WTC11 (cell line): Measurements from ENCODE around the gene DISP2. TPM values are rescaled to one million over a fixed set of nuclear protein-coding genes. Genes with fewer than 3 reads are reported as not detected.

ENCODE experiments used
- ATAC-seq: fragments of 200-7000 bp; cut with Tn5 transposase; 2 replicates; pipeline ENCODE4 v1.10.0; 2021; ENCODE audit warnings: mild to moderate bottlenecking, moderate library complexity
- CTCF ChIA-PET: fragments of 300-600 bp; sonication (Branson Sonifier 250); formaldehyde crosslinking; loops from one replicate; lab custom pipeline; 2021; ENCODE audit warnings: antibody characterized with exemption; lab: Charles Lee
- POLR2A ChIA-PET: fragments of 350-600 bp; sonication (Branson Sonifier 250); formaldehyde crosslinking; loops from one replicate; lab custom pipeline; 2021; ENCODE audit warnings: antibody characterized with exemption; lab: Charles Lee
- DNase-seq: peaks from one replicate; pipeline ENCODE4 v3.0.0; 2021; ENCODE audit warnings: low spot score
- H3K27ac Mint-ChIP-seq: 2 replicates; pipeline ENCODE4 v1.8.0; 2021; ENCODE audit warnings: mixed read lengths
- H3K27me3 Mint-ChIP-seq: 2 replicates; pipeline ENCODE4 v1.8.0; 2021; ENCODE audit warnings: low read depth, mild to moderate bottlenecking, moderate library complexity, mixed read lengths
- H3K36me3 Mint-ChIP-seq: 2 replicates; pipeline ENCODE4 v1.8.0; 2021; ENCODE audit warnings: mixed read lengths
- H3K4me1 Mint-ChIP-seq: 2 replicates; pipeline ENCODE4 v1.8.0; 2022; ENCODE audit warnings: mixed read lengths
- H3K4me3 Mint-ChIP-seq: 2 replicates; pipeline ENCODE4 v1.8.0; 2021; ENCODE audit warnings: mild to moderate bottlenecking, moderate library complexity, mixed read lengths
- H3K9me3 Mint-ChIP-seq: 2 replicates; pipeline ENCODE4 v1.8.0; 2021; ENCODE audit warnings: mixed read lengths
- CREB1 ChIP-seq: sonication (generic); formaldehyde crosslinking; IDR thresholded peaks from 2 replicates; pipeline ENCODE4 v1.8.0; 2023; ENCODE audit warnings: mild to moderate bottlenecking, missing genetic modification reagents
- HMGA2 ChIP-seq: fragments of 250-450 bp; sonication (Bioruptor Pico); IDR thresholded peaks from 2 replicates; pipeline ENCODE4 v1.4.0; 2021; ENCODE audit warnings: mild to moderate bottlenecking, moderate library complexity
- PREB ChIP-seq: sonication (generic); formaldehyde crosslinking; IDR thresholded peaks from 2 replicates; pipeline ENCODE4 v1.8.1; 2022; ENCODE audit warnings: mild to moderate bottlenecking, missing genetic modification reagents, moderate library complexity, borderline replicate concordance
- TP53 ChIP-seq: sonication (generic); formaldehyde crosslinking; IDR thresholded peaks from 2 replicates; pipeline ENCODE4 v1.8.1; 2023; ENCODE audit warnings: mild to moderate bottlenecking, missing genetic modification reagents
- ZSCAN18 ChIP-seq: fragments of 250-450 bp; sonication (Bioruptor Pico); IDR thresholded peaks from 2 replicates; pipeline ENCODE4 v2.1.2; 2022; ENCODE audit warnings: mild to moderate bottlenecking, moderate library complexity
- total RNA-seq: library from RNA; stranded (reverse); gene quantifications from 3 replicates; pipeline ENCODE4 v1.2.3, GENCODE V29; 2021
- TF ChIP-seq, protein P1 (sequence below): fragments of 250-450 bp; sonication (Bioruptor Pico); IDR thresholded peaks from 2 replicates; pipeline ENCODE4 v1.9.0; 2021; ENCODE audit warnings: mild to moderate bottlenecking
- TF ChIP-seq, protein P2 (sequence below): fragments of 250-450 bp; sonication (Bioruptor Pico); IDR thresholded peaks from 2 replicates; pipeline ENCODE4 v1.8.0; 2021; ENCODE audit warnings: mild to moderate bottlenecking
- TF ChIP-seq, protein P3 (sequence below): fragments of 250-450 bp; sonication (Bioruptor Pico); IDR thresholded peaks from 2 replicates; pipeline ENCODE4 v1.9.0; 2021; ENCODE audit warnings: mild to moderate bottlenecking, borderline replicate concordance
- TF ChIP-seq, protein P4 (sequence below): sonication (generic); formaldehyde crosslinking; IDR thresholded peaks from 2 replicates; pipeline ENCODE4 v1.8.0; 2022; ENCODE audit warnings: mild to moderate bottlenecking, missing genetic modification reagents
- TF ChIP-seq, protein P5 (sequence below): sonication (generic); formaldehyde crosslinking; IDR thresholded peaks from 2 replicates; pipeline ENCODE4 v1.8.1; 2023; ENCODE audit warnings: mild to moderate bottlenecking, missing genetic modification reagents, borderline replicate concordance

DISP2 gene
- total RNA-seq, 1 experiment from 2014 or later = 3.5 TPM

DNA sequence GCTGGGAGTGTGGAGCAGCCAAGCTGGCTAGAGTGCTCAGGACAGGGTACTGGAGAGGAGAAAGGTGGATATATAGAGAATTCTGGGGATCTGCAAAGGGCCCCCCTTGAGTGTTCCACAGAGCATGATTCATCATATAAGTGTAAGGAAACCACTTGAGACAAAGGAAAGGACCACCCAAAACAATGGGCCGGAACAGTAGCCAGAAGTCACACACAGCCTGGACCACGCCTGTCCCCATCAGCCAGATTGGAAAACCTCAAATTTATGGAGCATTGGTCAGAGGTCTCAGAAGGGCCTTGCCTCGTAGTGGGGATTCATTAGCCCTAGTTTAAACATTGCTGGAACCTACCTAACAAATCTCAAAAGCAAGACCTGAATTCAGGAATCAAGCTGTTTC, 19.6 kb downstream of the DISP2 start (continued):
- TF ChIP-seq TP53 = no peak
- TF ChIP-seq ZSCAN18 (CRISPR knock-in tag) = no peak
- TF ChIP-seq, protein P1, sequence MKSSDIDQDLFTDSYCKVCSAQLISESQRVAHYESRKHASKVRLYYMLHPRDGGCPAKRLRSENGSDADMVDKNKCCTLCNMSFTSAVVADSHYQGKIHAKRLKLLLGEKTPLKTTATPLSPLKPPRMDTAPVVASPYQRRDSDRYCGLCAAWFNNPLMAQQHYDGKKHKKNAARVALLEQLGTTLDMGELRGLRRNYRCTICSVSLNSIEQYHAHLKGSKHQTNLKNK = no peak
- TF ChIP-seq PREB (CRISPR knock-in tag) = no peak

DNA sequence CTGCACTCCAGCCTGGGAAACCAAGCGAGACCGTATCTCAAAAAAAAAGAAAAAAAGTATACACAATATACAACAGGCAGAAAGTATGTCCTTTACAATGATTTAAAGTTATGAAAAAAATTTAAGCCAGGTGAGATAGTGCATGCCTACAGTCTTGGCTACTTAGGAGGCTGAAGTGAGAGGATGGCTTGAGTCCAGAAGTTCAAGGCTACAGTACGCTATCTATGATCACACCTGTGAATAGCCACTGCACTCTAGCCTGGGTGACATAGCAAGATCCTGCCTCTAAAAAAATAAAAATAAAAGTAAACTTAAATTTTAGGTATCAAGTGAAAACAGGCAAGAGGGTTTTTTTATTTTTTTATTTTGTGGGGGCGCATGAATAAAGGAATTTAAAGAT, 21.4 kb downstream of the DISP2 start:
- H3K4me3 Mint-ChIP-seq = no peak overlapping the region

More for the DNA sequence above, 21.4 kb downstream of the DISP2 start:
- ChIA-PET POLR2A (no interaction called here), CTCF (interaction anchor here (1.4 kb wide), 1 partner anchor 104 kb away, joined by 5 read pairs; no protein-coding TSS in a partner anchor)
- H3K36me3 Mint-ChIP-seq = peaks cover 5% of the 10 kb centered on the region
- ATAC-seq = no peak
- no peak for DNase-seq
- no peaks in the 10 kb centered on the region for H3K27me3 Mint-ChIP-seq
- H3K27ac Mint-ChIP-seq = no peak overlapping the region
- TF ChIP-seq CREB1 (CRISPR knock-in tag) = no peak
- TF ChIP-seq, protein P2, sequence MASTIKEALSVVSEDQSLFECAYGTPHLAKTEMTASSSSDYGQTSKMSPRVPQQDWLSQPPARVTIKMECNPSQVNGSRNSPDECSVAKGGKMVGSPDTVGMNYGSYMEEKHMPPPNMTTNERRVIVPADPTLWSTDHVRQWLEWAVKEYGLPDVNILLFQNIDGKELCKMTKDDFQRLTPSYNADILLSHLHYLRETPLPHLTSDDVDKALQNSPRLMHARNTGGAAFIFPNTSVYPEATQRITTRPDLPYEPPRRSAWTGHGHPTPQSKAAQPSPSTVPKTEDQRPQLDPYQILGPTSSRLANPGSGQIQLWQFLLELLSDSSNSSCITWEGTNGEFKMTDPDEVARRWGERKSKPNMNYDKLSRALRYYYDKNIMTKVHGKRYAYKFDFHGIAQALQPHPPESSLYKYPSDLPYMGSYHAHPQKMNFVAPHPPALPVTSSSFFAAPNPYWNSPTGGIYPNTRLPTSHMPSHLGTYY (CRISPR knock-in tag) = no peak
- TF ChIP-seq, protein P3, sequence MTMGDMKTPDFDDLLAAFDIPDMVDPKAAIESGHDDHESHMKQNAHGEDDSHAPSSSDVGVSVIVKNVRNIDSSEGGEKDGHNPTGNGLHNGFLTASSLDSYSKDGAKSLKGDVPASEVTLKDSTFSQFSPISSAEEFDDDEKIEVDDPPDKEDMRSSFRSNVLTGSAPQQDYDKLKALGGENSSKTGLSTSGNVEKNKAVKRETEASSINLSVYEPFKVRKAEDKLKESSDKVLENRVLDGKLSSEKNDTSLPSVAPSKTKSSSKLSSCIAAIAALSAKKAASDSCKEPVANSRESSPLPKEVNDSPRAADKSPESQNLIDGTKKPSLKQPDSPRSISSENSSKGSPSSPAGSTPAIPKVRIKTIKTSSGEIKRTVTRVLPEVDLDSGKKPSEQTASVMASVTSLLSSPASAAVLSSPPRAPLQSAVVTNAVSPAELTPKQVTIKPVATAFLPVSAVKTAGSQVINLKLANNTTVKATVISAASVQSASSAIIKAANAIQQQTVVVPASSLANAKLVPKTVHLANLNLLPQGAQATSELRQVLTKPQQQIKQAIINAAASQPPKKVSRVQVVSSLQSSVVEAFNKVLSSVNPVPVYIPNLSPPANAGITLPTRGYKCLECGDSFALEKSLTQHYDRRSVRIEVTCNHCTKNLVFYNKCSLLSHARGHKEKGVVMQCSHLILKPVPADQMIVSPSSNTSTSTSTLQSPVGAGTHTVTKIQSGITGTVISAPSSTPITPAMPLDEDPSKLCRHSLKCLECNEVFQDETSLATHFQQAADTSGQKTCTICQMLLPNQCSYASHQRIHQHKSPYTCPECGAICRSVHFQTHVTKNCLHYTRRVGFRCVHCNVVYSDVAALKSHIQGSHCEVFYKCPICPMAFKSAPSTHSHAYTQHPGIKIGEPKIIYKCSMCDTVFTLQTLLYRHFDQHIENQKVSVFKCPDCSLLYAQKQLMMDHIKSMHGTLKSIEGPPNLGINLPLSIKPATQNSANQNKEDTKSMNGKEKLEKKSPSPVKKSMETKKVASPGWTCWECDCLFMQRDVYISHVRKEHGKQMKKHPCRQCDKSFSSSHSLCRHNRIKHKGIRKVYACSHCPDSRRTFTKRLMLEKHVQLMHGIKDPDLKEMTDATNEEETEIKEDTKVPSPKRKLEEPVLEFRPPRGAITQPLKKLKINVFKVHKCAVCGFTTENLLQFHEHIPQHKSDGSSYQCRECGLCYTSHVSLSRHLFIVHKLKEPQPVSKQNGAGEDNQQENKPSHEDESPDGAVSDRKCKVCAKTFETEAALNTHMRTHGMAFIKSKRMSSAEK = no peak
- no peak for TF ChIP-seq HMGA2 (CRISPR knock-in tag)
- TF ChIP-seq, protein P4, sequence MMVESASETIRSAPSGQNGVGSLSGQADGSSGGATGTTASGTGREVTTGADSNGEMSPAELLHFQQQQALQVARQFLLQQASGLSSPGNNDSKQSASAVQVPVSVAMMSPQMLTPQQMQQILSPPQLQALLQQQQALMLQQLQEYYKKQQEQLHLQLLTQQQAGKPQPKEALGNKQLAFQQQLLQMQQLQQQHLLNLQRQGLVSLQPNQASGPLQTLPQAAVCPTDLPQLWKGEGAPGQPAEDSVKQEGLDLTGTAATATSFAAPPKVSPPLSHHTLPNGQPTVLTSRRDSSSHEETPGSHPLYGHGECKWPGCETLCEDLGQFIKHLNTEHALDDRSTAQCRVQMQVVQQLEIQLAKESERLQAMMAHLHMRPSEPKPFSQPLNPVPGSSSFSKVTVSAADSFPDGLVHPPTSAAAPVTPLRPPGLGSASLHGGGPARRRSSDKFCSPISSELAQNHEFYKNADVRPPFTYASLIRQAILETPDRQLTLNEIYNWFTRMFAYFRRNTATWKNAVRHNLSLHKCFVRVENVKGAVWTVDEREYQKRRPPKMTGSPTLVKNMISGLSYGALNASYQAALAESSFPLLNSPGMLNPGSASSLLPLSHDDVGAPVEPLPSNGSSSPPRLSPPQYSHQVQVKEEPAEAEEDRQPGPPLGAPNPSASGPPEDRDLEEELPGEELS (CRISPR knock-in tag) = no peak
- TF ChIP-seq, protein P5, sequence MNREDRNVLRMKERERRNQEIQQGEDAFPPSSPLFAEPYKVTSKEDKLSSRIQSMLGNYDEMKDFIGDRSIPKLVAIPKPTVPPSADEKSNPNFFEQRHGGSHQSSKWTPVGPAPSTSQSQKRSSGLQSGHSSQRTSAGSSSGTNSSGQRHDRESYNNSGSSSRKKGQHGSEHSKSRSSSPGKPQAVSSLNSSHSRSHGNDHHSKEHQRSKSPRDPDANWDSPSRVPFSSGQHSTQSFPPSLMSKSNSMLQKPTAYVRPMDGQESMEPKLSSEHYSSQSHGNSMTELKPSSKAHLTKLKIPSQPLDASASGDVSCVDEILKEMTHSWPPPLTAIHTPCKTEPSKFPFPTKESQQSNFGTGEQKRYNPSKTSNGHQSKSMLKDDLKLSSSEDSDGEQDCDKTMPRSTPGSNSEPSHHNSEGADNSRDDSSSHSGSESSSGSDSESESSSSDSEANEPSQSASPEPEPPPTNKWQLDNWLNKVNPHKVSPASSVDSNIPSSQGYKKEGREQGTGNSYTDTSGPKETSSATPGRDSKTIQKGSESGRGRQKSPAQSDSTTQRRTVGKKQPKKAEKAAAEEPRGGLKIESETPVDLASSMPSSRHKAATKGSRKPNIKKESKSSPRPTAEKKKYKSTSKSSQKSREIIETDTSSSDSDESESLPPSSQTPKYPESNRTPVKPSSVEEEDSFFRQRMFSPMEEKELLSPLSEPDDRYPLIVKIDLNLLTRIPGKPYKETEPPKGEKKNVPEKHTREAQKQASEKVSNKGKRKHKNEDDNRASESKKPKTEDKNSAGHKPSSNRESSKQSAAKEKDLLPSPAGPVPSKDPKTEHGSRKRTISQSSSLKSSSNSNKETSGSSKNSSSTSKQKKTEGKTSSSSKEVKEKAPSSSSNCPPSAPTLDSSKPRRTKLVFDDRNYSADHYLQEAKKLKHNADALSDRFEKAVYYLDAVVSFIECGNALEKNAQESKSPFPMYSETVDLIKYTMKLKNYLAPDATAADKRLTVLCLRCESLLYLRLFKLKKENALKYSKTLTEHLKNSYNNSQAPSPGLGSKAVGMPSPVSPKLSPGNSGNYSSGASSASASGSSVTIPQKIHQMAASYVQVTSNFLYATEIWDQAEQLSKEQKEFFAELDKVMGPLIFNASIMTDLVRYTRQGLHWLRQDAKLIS (CRISPR knock-in tag) = no peak
- no peaks in the 10 kb centered on the region for H3K9me3 Mint-ChIP-seq
- peaks cover 22% of the 10 kb centered on the region for H3K4me1 Mint-ChIP-seq
